Endothelial cell of umbilical vein (primary cell): ENCODE results near the gene ASIC1. TPM values are rescaled to one million over a fixed set of nuclear protein-coding genes. Genes with fewer than 3 reads are reported as not detected.

Experiments
- BruUV-seq: library from RNA; stranded (reverse); fragments of 400-500 nt; replicated peaks from 2 replicates; lab custom pipeline; 2021; lab: Mats Ljungman, UMichigan
- CTCF ChIA-PET: fragments of 300-600, 350-600 bp; sonication (Branson Sonifier 250); formaldehyde crosslinking; loops from one replicate; lab custom pipeline; 2021; ENCODE audit warnings: antibody characterized with exemption, inconsistent platforms; lab: Charles Lee
- POLR2A ChIA-PET: fragments of 300-600, 350-600 bp; sonication (Branson Sonifier 250); formaldehyde crosslinking; loops from one replicate; lab custom pipeline; 2021; ENCODE audit warnings: antibody characterized with exemption, inconsistent platforms; lab: Charles Lee
- DNase-seq: peaks from one replicate; pipeline ENCODE4 v3.0.0-alpha.2; 2011; ENCODE audit warnings: low read depth, low spot score
- FAIRE-seq: peaks from 2 replicates; lab custom pipeline; 2011; peaks lifted over from hg19 to GRCh38; lab: Jason Lieb, UNC
- H2AFZ ChIP-seq: 2 replicates; pipeline ENCODE4 v1.6.0; 2012; ENCODE audit warnings: low read depth, low read length, control low read depth, inconsistent platforms
- H3K27ac ChIP-seq: 2 replicates; pipeline ENCODE4 v1.5.1; 2011; ENCODE audit warnings: low read depth, mild to moderate bottlenecking, control low read depth, low read length, moderate library complexity; ENCODE audit not compliant: insufficient read depth
- H3K27me3 ChIP-seq, 2 experiments: 2 replicates each; pipeline versions ENCODE4 v1.6.0 to v1.6.1; 2011; ENCODE audit warnings: low read length in 2 of 2, mixed read lengths in 1 of 2; ENCODE audit not compliant: control insufficient read depth in 2 of 2, insufficient read depth in 2 of 2
- H3K36me3 ChIP-seq, 2 experiments: 2 replicates in 1 of 2; 3 replicates in 1 of 2; pipeline ENCODE4 v1.5.1; 2011; ENCODE audit warnings: low read length in 2 of 2, mild to moderate bottlenecking in 1 of 2, moderate library complexity in 1 of 2; ENCODE audit not compliant: control insufficient read depth in 2 of 2, insufficient read depth in 2 of 2; ENCODE audit errors: extremely low read depth in 1 of 2
- H3K4me1 ChIP-seq: 3 replicates; pipeline ENCODE4 v1.5.1; 2011; ENCODE audit warnings: mild to moderate bottlenecking, low read length; ENCODE audit not compliant: control insufficient read depth, insufficient read depth; ENCODE audit errors: extremely low read depth
- H3K4me2 ChIP-seq: 2 replicates; pipeline ENCODE4 v1.6.1; 2011; ENCODE audit warnings: low read length, control low read depth, mixed read lengths; ENCODE audit not compliant: insufficient read depth
- H3K4me3 ChIP-seq, 3 experiments: fragments of 200-600 bp in 1 of 3; sonication (generic), shearing (Covaris generic) in 1 of 3; replicated peaks in 1 of 3; 2 replicates each; pipeline ENCODE4 v1.5.1; 2011 to 2016; ENCODE audit warnings: control low read depth in 3 of 3, low read length in 3 of 3, mild to moderate bottlenecking in 2 of 3, inconsistent platforms in 1 of 3, low read depth in 1 of 3, moderate library complexity in 1 of 3; ENCODE audit not compliant: insufficient read depth in 1 of 3
- H3K79me2 ChIP-seq: 2 replicates; pipeline ENCODE4 v1.6.0; 2012; ENCODE audit warnings: low read length, inconsistent platforms; ENCODE audit not compliant: control insufficient read depth, insufficient read depth
- H3K9ac ChIP-seq: replicated peaks from 2 replicates; pipeline ENCODE3; 2011; ENCODE audit warnings: low read length, control low read depth; ENCODE audit not compliant: insufficient read depth; ENCODE audit errors: extremely low read depth
- H3K9me1 ChIP-seq: replicated peaks from 3 replicates; pipeline ENCODE4 v1.6.0; 2011; ENCODE audit warnings: mild to moderate bottlenecking, low read length; ENCODE audit not compliant: control insufficient read depth, insufficient read depth; ENCODE audit errors: extremely low read depth
- H3K9me3 ChIP-seq: replicated peaks from 2 replicates; pipeline ENCODE4 v1.5.1; 2012; ENCODE audit warnings: low read length, inconsistent platforms; ENCODE audit not compliant: control insufficient read depth, insufficient read depth
- H4K20me1 ChIP-seq: replicated peaks from 2 replicates; pipeline ENCODE3; 2011; ENCODE audit warnings: mild to moderate bottlenecking, low read length; ENCODE audit not compliant: control insufficient read depth, insufficient read depth; ENCODE audit errors: extremely low read depth
- EZH2 ChIP-seq: IDR thresholded peaks from 2 replicates; pipeline ENCODE4 v1.6.1; 2012; ENCODE audit warnings: borderline replicate concordance, low read depth, mild to moderate bottlenecking, moderate library complexity, low read length, inconsistent platforms; ENCODE audit not compliant: severe bottlenecking
- FOS ChIP-seq: IDR thresholded peaks from 2 replicates; pipeline ENCODE4 v1.6.1; 2011; ENCODE audit warnings: mild to moderate bottlenecking, low read length, moderate library complexity, borderline replicate concordance; ENCODE audit not compliant: insufficient read depth
- GATA2 ChIP-seq: IDR thresholded peaks from 2 replicates; pipeline ENCODE4 v1.7.0; 2011; ENCODE audit warnings: low read depth, mild to moderate bottlenecking, moderate library complexity, mixed read lengths, low read length; ENCODE audit not compliant: insufficient read length, insufficient read depth
- JUN ChIP-seq: IDR thresholded peaks from 2 replicates; pipeline ENCODE4 v1.6.1; 2011; ENCODE audit warnings: borderline replicate concordance, low read depth; ENCODE audit not compliant: insufficient read length, insufficient read depth
- MYC ChIP-seq: IDR thresholded peaks from one replicate; pipeline ENCODE4 v1.6.1; 2011; ENCODE audit warnings: mild to moderate bottlenecking, low read depth, low read length
- POLR2A ChIP-seq: IDR thresholded peaks from 2 replicates; pipeline ENCODE4 v1.6.1; 2012; ENCODE audit warnings: low read depth, mild to moderate bottlenecking, control low read depth, low read length
- POLR2AphosphoS5 ChIP-seq: IDR thresholded peaks from 2 replicates; pipeline ENCODE4 v1.6.1; 2012; ENCODE audit warnings: low read depth, mild to moderate bottlenecking, control low read depth, low read length, moderate library complexity; ENCODE audit not compliant: insufficient read depth
- dilution Hi-C: fragments of 300-500 bp; cut with MboI; formaldehyde crosslinking; loops from one replicate; pipeline ENCODE4 v1.15.0; 2019; ENCODE audit warnings: low sequenced_read_pairs; ENCODE audit not compliant: extremely low pct_ligation_motif_present
- intact Hi-C: fragments of 100-400 bp; cut with micrococcal nuclease; formaldehyde crosslinking; loops from one replicate; pipeline ENCODE4 v1.10.0; 2022
- polyA plus RNA-seq, 4 experiments: library from polyadenylated mRNA; depleted of rRNA in 3 of 4; stranded (reverse) in 3 of 4; unstranded in 1 of 4; fragments of >200 nt; gene quantifications; 2 replicates each; pipeline versions ENCODE4 v1.2.1 to v1.2.3, GENCODE V29; 2011 to 2012; ENCODE audit warnings: missing spikeins in 1 of 4
- total RNA-seq: library from RNA; stranded (reverse); gene quantifications from 2 replicates; pipeline ENCODE4 v1.2.3, GENCODE V29; 2021
- TF ChIP-seq, protein P1 (sequence below): IDR thresholded peaks from 2 replicates; pipeline ENCODE4 v1.6.1; 2011; ENCODE audit not compliant: insufficient read depth, insufficient read length
- TF ChIP-seq, protein P2 (sequence below), 2 donors: IDR thresholded peaks; 1 replicate in 1 of 2; 2 replicates in 1 of 2; pipeline ENCODE4 v1.5.1; 2011; ENCODE audit warnings: low read length in 2 of 2, mild to moderate bottlenecking in 2 of 2, moderate library complexity in 2 of 2, control low read depth in 1 of 2, inconsistent platforms in 1 of 2, low read depth in 1 of 2; ENCODE audit not compliant: insufficient read depth in 1 of 2; ENCODE audit errors: extremely low read depth in 1 of 2

The ASIC1 gene
- total and polyA plus RNA-seq, 2 donors (not counting 3 experiments of a cell fraction or from before 2014, with no cell fraction given) = 0.53 to 0.66 TPM

DNA sequence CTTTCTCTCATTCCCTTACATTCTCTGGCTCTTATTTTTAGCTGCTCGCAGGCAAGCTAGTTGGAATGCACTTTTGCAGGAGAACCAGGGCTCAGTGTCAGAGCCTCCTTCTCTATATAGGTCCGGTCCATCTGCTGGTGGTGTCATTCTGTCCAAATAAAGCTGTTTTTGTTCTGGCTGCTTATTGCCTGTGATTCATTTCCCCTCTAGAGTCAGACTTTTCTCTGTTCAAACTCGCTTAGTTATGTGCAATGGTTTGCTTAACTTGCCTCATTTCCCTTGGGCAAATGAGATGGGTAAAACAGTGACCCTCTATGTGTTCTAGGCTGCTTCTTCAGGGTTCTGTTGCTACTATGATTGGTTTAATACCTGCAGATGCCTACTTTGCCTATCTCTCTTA is 30.6 kb downstream of the ASIC1 start:
- Histone ChIP-seq H4K20me1 (no peaks in the 10 kb centered on the region), H3K9me1 (no peaks in the 10 kb centered on the region), H3K4me2 (peak overlapping the region; percentile 56), H3K4me1 (peaks cover 35% of the 10 kb centered on the region), H3K36me3 (peaks cover 25 to 31% of the 10 kb centered on the region in 2 experiments), H3K9ac (peak overlapping the region; percentile 19), H3K4me3 (no peak overlapping the region), H3K27me3 (no peaks in the 10 kb centered on the region), H3K27ac (peak overlapping the region; percentile 61), H3K79me2 (peaks cover 16% of the 10 kb centered on the region), H2AFZ (no peak overlapping the region), H3K9me3 (no peaks in the 10 kb centered on the region)
- CTCF ChIA-PET = interaction anchor here (0.8 to 5.6 kb wide), 17 partner anchors 9 to 226 kb away, joined by 3 to 89 read pairs (median 6); partner anchors contain the start of genes CERS5, COX14 and GPD1
- BruUV-seq = no TSS peak
- dilution Hi-C loops (no loop called here), intact Hi-C loops (no loop called here)
- FAIRE-seq (peak; percentile 95), DNase-seq (peak; percentile 87)
- POLR2A ChIA-PET = interaction anchor here (0.9 to 1.0 kb wide), 2 partner anchors 9 to 79 kb away, joined by 3 read pairs; partner anchors contain the start of gene CERS5
- TF ChIP-seq JUN (peak; percentile 80), POLR2AphosphoS5 (peak; percentile 41), GATA2 (no peak), FOS (peak; percentile 87)

DNA sequence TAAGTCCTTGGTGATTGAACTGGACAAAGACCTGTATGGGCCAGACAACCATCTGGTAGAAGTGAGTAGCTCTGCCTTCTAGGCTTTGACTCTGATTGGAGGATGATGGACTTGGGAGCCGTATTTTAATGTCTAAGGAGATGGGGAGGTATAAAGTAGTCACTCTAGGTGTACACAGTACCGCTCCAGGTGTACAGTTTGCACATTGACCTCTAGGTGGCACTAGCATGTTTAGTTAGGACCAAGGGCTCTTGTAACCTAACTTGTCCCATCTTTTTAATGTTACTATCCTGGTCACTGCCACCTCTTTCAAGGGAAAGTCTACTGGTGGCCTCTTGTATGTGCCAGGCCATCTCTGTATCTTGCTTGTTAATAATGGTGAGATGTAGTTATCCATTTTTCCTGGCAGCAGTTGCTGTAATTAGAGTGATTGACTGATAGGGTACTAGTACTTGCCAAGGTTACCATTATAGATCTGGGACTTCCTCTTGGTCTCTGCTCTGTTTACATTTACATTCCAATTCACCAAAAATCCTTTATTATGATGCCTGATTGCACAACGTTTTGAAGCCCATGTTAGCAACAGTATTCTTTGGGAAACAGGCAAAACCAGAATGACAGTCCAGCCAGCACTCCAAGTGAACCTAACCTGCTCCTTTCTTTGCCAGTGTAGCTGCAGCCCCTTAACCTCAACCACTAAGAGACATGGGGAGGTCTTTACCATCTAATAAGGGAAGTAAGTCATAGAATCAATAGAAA is 31.4 kb downstream of the ASIC1 start:
- peak overlapping the region; percentile 19 for H3K9ac ChIP-seq

More for the DNA sequence above, 31.4 kb downstream of the ASIC1 start:
- Histone ChIP-seq H3K36me3 (peaks cover 29 to 34% of the 10 kb centered on the region in 2 experiments), H3K27me3 (no peaks in the 10 kb centered on the region), H3K79me2 (peaks cover 16% of the 10 kb centered on the region), H2AFZ (no peak overlapping the region), H3K4me2 (peak overlapping the region; percentile 56), H3K4me1 (peaks cover 35% of the 10 kb centered on the region), H3K9me3 (no peaks in the 10 kb centered on the region), H3K4me3 (no peak overlapping the region), H4K20me1 (no peaks in the 10 kb centered on the region), H3K27ac (peak overlapping the region; percentile 61), H3K9me1 (no peaks in the 10 kb centered on the region)
- CTCF ChIA-PET = interaction anchor here (0.8 to 5.6 kb wide), 17 partner anchors 8 to 226 kb away, joined by 3 to 89 read pairs (median 6); partner anchors contain the start of genes CERS5, COX14 and GPD1
- intact Hi-C loops (no loop called here), dilution Hi-C loops (no loop called here)
- FAIRE-seq (peak; percentile 53), DNase-seq (peak; percentile 59)
- POLR2A ChIA-PET = interaction anchor here (1.0 kb wide), 1 partner anchor 78 kb away, joined by 3 read pairs; the partner anchor contains the start of gene CERS5
- no TSS peak for BruUV-seq
- no peak for TF ChIP-seq JUN
- TF ChIP-seq FOS = no peak
- no peak for TF ChIP-seq EZH2
- no peak for TF ChIP-seq POLR2A
- no peak for TF ChIP-seq GATA2
- TF ChIP-seq, protein P1, sequence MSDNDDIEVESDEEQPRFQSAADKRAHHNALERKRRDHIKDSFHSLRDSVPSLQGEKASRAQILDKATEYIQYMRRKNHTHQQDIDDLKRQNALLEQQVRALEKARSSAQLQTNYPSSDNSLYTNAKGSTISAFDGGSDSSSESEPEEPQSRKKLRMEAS = no peak
- TF ChIP-seq, protein P2, sequence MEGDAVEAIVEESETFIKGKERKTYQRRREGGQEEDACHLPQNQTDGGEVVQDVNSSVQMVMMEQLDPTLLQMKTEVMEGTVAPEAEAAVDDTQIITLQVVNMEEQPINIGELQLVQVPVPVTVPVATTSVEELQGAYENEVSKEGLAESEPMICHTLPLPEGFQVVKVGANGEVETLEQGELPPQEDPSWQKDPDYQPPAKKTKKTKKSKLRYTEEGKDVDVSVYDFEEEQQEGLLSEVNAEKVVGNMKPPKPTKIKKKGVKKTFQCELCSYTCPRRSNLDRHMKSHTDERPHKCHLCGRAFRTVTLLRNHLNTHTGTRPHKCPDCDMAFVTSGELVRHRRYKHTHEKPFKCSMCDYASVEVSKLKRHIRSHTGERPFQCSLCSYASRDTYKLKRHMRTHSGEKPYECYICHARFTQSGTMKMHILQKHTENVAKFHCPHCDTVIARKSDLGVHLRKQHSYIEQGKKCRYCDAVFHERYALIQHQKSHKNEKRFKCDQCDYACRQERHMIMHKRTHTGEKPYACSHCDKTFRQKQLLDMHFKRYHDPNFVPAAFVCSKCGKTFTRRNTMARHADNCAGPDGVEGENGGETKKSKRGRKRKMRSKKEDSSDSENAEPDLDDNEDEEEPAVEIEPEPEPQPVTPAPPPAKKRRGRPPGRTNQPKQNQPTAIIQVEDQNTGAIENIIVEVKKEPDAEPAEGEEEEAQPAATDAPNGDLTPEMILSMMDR (IDR thresholded peaks at IDR 0.05; ENCODE audit: extremely low read depth in 1 of 2, insufficient read depth in 1 of 2, low read depth in 1 of 2, low read length in 2 of 2) = peak; percentile 74 to 77
- no peak for TF ChIP-seq POLR2AphosphoS5
- no peak for TF ChIP-seq MYC
